Measurements from ENCODE around the gene CACNA1A. TPM values are rescaled to one million over a fixed set of nuclear protein-coding genes. Genes with fewer than 3 reads are reported as not detected.

Gene CACNA1A
- total and polyA plus RNA-seq, 2 experiments from 2014 or later: 3.0 to 8.5 TPM

DNA sequence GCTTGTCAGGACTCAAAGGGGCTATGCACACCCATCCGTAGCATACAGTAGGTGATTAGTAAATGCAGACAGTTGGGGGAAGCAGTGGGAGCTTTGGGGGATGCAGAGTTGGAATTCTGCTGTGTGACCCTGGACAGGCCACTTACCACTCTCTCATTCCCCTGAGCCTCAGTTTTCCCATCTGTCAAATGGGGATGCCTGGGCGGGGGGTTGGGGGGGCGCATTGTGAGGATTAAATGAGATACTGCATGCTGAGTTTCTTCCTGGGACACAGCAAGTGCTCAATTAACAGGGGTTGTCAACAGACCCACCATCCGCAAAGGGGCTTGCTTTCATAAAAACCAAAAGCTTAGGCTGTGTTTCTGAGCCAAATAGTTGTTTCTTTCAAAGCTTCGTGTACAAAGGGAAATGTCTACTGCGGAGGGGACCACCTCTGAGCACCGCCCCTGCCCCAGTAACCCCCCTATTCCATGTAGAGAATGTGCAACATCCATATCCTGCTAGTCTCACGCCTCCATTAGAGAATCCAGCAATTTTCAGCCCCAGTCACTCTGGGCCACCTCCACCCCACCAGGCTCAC lies 223.7 kb downstream of the CACNA1A start:
- Histone ChIP-seq H3K9me2 (ENCODE audit: insufficient read depth) (no peaks in the 10 kb centered on the region), H3K4me2 (ENCODE audit: unreplicated experiment) (no peak overlapping the region), H3K9me3 (ENCODE audit: low read depth) (no peaks in the 10 kb centered on the region), H3K9ac (no peak overlapping the region), H4K20me1 (ENCODE audit: insufficient read depth) (no peaks in the 10 kb centered on the region), H3K27me3 (replicated peaks; ENCODE audit: insufficient read depth) (no peaks in the 10 kb centered on the region), H3K36me3 (ENCODE audit: low read depth) (no peaks in the 10 kb centered on the region), H2AFZ (no peak overlapping the region), H3K27ac (no peak overlapping the region), H3K4me1 (ENCODE audit: insufficient read depth) (peaks cover 4% of the 10 kb centered on the region; the same call in 1 of the 2 replicates), H3K4me3 (no peak overlapping the region), H3F3A (ENCODE audit: insufficient read depth) (no peaks in the 10 kb centered on the region), H3K79me2 (ENCODE audit: insufficient read depth) (no peaks in the 10 kb centered on the region)
- no peak for DNase-seq
- TF ChIP-seq EZH2phosphoT487 (IDR thresholded peaks at IDR 0.05; ENCODE audit: insufficient read depth, low read depth) (no peak), EZH2 (IDR thresholded peaks at IDR 0.05; ENCODE audit: insufficient read depth, poor library complexity, severe bottlenecking) (no peak)
- in situ Hi-C loops (cut with MboI): no loop called here
- WGBS, 2 experiments (ENCODE audit: low coverage in 1 of 2, low lambda C conversion rate in 2 of 2, missing lambda C conversion rate in 2 of 2): 62% methylated on average over 8 of the region's 8 CpGs

- peak; percentile 29 for DNase-seq
- TF ChIP-seq EZH2phosphoT487 (IDR thresholded peaks at IDR 0.05; ENCODE audit: insufficient read depth, low read depth) (no peak), EZH2 (IDR thresholded peaks at IDR 0.05; ENCODE audit: insufficient read depth, poor library complexity, severe bottlenecking) (no peak)
- Histone ChIP-seq H3F3A (ENCODE audit: insufficient read depth) (no peaks in the 10 kb centered on the region), H3K27ac (no peak overlapping the region), H3K4me2 (ENCODE audit: unreplicated experiment) (no peak overlapping the region), H3K9me2 (ENCODE audit: insufficient read depth) (no peaks in the 10 kb centered on the region), H3K27me3 (replicated peaks; ENCODE audit: insufficient read depth) (no peaks in the 10 kb centered on the region), H3K79me2 (ENCODE audit: insufficient read depth) (no peaks in the 10 kb centered on the region), H3K4me1 (ENCODE audit: insufficient read depth) (peaks cover 4% of the 10 kb centered on the region; the same call in 1 of the 2 replicates), H4K20me1 (ENCODE audit: insufficient read depth) (no peaks in the 10 kb centered on the region), H3K36me3 (ENCODE audit: low read depth) (no peaks in the 10 kb centered on the region), H3K9ac (no peak overlapping the region), H2AFZ (peak overlapping the region; percentile 69), H3K4me3 (no peak overlapping the region), H3K9me3 (ENCODE audit: low read depth) (no peaks in the 10 kb centered on the region)
- 15% methylated on average over 21 to 24 of the region's 24 CpGs for WGBS, 2 experiments (ENCODE audit: low coverage in 1 of 2, low lambda C conversion rate in 2 of 2, missing lambda C conversion rate in 2 of 2)
- in situ Hi-C loops (cut with MboI): no loop called here
Observed at GRCh38 chr19:13281567-13282291, 224.6 kb downstream of the CACNA1A start.

DNA sequence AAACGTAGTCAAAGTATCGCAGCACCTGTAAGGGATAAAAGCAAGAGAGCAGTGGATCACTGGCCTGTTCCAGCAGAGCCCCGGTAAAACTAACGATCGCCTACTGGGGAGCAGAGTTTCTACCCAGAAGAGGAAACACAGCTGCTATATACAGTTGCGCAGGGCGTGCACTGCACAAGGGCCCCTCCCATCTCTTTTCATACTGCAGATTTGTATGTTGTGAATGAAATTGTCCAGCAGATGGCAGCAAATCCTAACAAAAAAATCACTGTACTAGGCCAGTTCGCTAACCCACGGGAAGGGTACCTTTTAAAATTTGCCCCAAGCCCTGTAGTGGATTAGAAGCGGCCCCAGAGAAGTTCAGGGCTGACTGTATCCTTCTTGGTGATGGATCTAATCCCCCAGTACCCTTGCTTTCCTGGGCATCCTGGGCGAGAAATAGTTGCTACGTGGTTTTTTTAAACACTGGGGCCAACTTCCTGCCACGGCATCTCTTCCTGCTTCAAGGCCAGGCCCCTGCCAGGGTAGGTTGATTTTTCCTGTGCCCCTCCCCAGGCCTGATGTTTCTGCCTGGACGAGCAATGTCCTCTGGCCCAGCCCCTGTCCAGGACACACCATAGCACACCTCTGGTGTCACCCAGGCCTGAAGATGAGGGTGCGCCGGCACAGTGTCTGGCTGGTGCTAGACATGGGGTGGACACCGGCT lies 229.0 kb downstream of the CACNA1A start:
- H3K36me3 ChIP-seq (ENCODE audit: low read depth): no peaks in the 10 kb centered on the region
- H3F3A ChIP-seq (ENCODE audit: insufficient read depth): no peaks in the 10 kb centered on the region
- no peaks in the 10 kb centered on the region for H3K27me3 ChIP-seq (replicated peaks; ENCODE audit: insufficient read depth)
- no peaks in the 10 kb centered on the region for H3K9me3 ChIP-seq (ENCODE audit: low read depth)
- H2AFZ ChIP-seq: peak overlapping the region; percentile 79
- H4K20me1 ChIP-seq (ENCODE audit: insufficient read depth): no peaks in the 10 kb centered on the region
- in situ Hi-C loops (cut with MboI): loop anchor here (10.0 kb wide), 2 partner anchors 308 to 438 kb away; no protein-coding TSS in a partner anchor
- no peak overlapping the region for H3K4me2 ChIP-seq (ENCODE audit: unreplicated experiment)
- no peaks in the 10 kb centered on the region for H3K9me2 ChIP-seq (ENCODE audit: insufficient read depth)
- no peak for TF ChIP-seq EZH2phosphoT487 (IDR thresholded peaks at IDR 0.05; ENCODE audit: insufficient read depth, low read depth)
- no peak for TF ChIP-seq EZH2 (IDR thresholded peaks at IDR 0.05; ENCODE audit: insufficient read depth, poor library complexity, severe bottlenecking)
- H3K9ac ChIP-seq: peak overlapping the region; percentile 9; the same call in 1 of the 2 replicates
- 31 to 33% methylated on average over 17 of the region's 17 CpGs for WGBS, 2 experiments (ENCODE audit: low coverage in 1 of 2, low lambda C conversion rate in 2 of 2, missing lambda C conversion rate in 2 of 2)
- H3K79me2 ChIP-seq (ENCODE audit: insufficient read depth): no peaks in the 10 kb centered on the region
- no peak overlapping the region for H3K27ac ChIP-seq
- DNase-seq: peak; percentile 81
- peaks cover 4% of the 10 kb centered on the region; the same call in 1 of the 2 replicates for H3K4me1 ChIP-seq (ENCODE audit: insufficient read depth)
- H3K4me3 ChIP-seq: no peak overlapping the region

DNA sequence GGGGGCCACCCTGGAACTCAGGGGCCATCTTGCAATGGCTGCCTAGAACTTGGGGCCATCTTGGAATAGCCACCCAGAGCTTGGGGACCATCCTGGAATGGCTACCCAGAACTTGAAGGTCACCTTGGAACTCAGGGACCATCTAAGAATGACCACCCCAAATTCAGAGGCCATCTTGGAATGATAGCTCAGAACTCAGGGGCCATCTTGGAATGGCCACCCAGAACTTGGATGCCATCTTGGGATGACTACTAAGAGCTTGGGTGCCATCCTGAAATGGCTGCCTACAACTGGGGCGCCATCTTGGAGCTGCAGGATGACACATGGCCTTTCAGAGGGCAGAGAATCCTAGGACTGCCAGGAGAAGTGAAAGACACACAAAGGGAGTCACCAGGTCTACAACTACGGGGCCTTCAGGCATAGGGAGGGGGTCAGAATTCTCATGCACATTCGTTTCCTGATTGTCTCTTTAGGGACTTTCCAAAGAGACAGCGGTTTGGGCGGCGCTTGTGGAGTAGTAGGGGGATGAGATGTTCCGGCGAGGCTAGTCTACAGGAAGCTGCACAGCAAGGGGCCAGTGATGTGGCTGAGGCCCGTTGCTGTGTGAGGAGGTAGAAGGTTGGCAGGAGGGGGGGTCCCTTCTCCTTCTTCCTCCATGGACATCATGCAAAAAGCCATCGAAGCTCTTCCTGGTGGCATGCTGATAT lies 231.1 kb downstream of the CACNA1A start:
- WGBS, 2 experiments (ENCODE audit: low coverage in 1 of 2, low lambda C conversion rate in 2 of 2, missing lambda C conversion rate in 2 of 2): 74 to 78% methylated on average over 6 to 10 of the region's 10 CpGs
- Histone ChIP-seq H3K4me2 (ENCODE audit: unreplicated experiment) (no peak overlapping the region), H3K9ac (no peak overlapping the region), H3K27me3 (replicated peaks; ENCODE audit: insufficient read depth) (no peaks in the 10 kb centered on the region), H4K20me1 (ENCODE audit: insufficient read depth) (no peaks in the 10 kb centered on the region), H3K27ac (no peak overlapping the region), H3K36me3 (ENCODE audit: low read depth) (no peaks in the 10 kb centered on the region), H3F3A (ENCODE audit: insufficient read depth) (no peaks in the 10 kb centered on the region), H3K9me2 (ENCODE audit: insufficient read depth) (no peaks in the 10 kb centered on the region), H3K9me3 (ENCODE audit: low read depth) (no peaks in the 10 kb centered on the region), H2AFZ (no peak overlapping the region), H3K4me1 (ENCODE audit: insufficient read depth) (no peaks in the 10 kb centered on the region), H3K79me2 (ENCODE audit: insufficient read depth) (no peaks in the 10 kb centered on the region), H3K4me3 (no peak overlapping the region)
- in situ Hi-C loops (cut with MboI): loop anchor here (10.0 kb wide), 2 partner anchors 310 to 440 kb away; no protein-coding TSS in a partner anchor
- TF ChIP-seq EZH2 (IDR thresholded peaks at IDR 0.05; ENCODE audit: insufficient read depth, poor library complexity, severe bottlenecking): no peak
- TF ChIP-seq EZH2phosphoT487 (IDR thresholded peaks at IDR 0.05; ENCODE audit: insufficient read depth, low read depth): no peak
- no peak for DNase-seq

All from GM23248 (cell line).